K562 (cell line): ENCODE measurements around the gene GABARAP. TPM values are rescaled to one million over a fixed set of nuclear protein-coding genes. Genes with fewer than 3 reads are reported as not detected.
A peak's percentile ranks its signal among the peaks of the same experiment; 100 is the strongest.

Experiments used
- ATAC-seq: fragments of 200-7000 bp; cut with Tn5 transposase; 3 replicates; pipeline ENCODE4 v1.9.1; 2020; ENCODE audit warnings: moderate library complexity
- BruUV-seq: library from RNA; stranded (reverse); fragments of 400-500 nt; replicated peaks from 2 replicates; lab custom pipeline; 2021; lab: Mats Ljungman, UMichigan
- CTCF ChIA-PET: fragments of 300-600 bp; formaldehyde crosslinking; extraction: SDS; loops from one replicate; lab custom pipeline; 2021; ENCODE audit warnings: low intra/inter-chr PET ratio; lab: Yijun Ruan, JAX
- POLR2A ChIA-PET: fragments of 300-600, 350-650 bp; sonication (Branson Sonifier 250); formaldehyde crosslinking; extraction: SDS; loops from one replicate; lab custom pipeline; 2021; ENCODE audit warnings: antibody characterized with exemption, inconsistent platforms; lab: Yijun Ruan, JAX
- DNase-seq, 4 experiments: peaks; one replicate each; pipeline versions ENCODE4 v3.0.0 to v3.0.0-alpha.2; 2011 to 2018; ENCODE audit warnings: low spot score in 3 of 4, mixed read lengths in 3 of 4; ENCODE audit errors: extremely low read depth in 1 of 4
- FAIRE-seq: peaks from 2 replicates; lab custom pipeline; 2011; peaks lifted over from hg19 to GRCh38; lab: Jason Lieb, UNC
- H2AFZ ChIP-seq: 2 replicates; pipeline ENCODE4 v1.6.0; 2011; ENCODE audit warnings: low read depth, low read length, control low read depth, inconsistent platforms
- H3K27ac ChIP-seq: fragments of 200-600 bp; 3 replicates; pipeline ENCODE4 v1.8.0; 2011; ENCODE audit warnings: low read depth, mild to moderate bottlenecking, control low read depth, inconsistent platforms, low read length, moderate library complexity, mixed read lengths; ENCODE audit errors: extremely low read depth
- H3K27me3 ChIP-seq, 2 experiments: fragments of 300-600 bp in 1 of 2; 2 replicates in 1 of 2; 3 replicates in 1 of 2; pipeline versions ENCODE4 v1.6.0 to v1.8.0; 2011; ENCODE audit warnings: inconsistent platforms in 2 of 2, low read length in 2 of 2, mild to moderate bottlenecking in 1 of 2, mixed read lengths in 1 of 2, moderate library complexity in 1 of 2; ENCODE audit not compliant: control insufficient read depth in 2 of 2, insufficient read depth in 2 of 2
- H3K36me3 ChIP-seq: fragments of 300-600 bp; 3 replicates; pipeline ENCODE4 v1.8.0; 2011; ENCODE audit warnings: mild to moderate bottlenecking, low read length, inconsistent platforms; ENCODE audit not compliant: control insufficient read depth, insufficient read depth
- H3K4me1 ChIP-seq, 2 experiments: fragments of 200-600 bp in 1 of 2; replicated peaks in 1 of 2; 2 replicates in 1 of 2; 3 replicates in 1 of 2; pipeline versions ENCODE4 v1.5.1 to v1.8.0; 2011; ENCODE audit warnings: inconsistent platforms in 2 of 2, low read length in 2 of 2, mild to moderate bottlenecking in 1 of 2, mixed read lengths in 1 of 2, moderate library complexity in 1 of 2; ENCODE audit not compliant: control insufficient read depth in 2 of 2, insufficient read depth in 2 of 2
- H3K4me2 ChIP-seq: 2 replicates; pipeline ENCODE4 v1.6.1; 2011; ENCODE audit warnings: low read length, control low read depth, inconsistent platforms, mixed read lengths; ENCODE audit not compliant: insufficient read depth
- H3K4me3 ChIP-seq: fragments of 200-600 bp; sonication (generic), shearing (Covaris generic); 2 replicates; pipeline ENCODE4 v1.5.1; 2016; ENCODE audit warnings: control low read depth, inconsistent platforms
- H3K79me2 ChIP-seq: fragments of 200-600 bp; 3 replicates; pipeline ENCODE4 v1.8.0; 2011; ENCODE audit warnings: low read length, inconsistent platforms; ENCODE audit not compliant: control insufficient read depth, insufficient read depth
- H3K9ac ChIP-seq, 2 experiments: 2 replicates each; pipeline versions ENCODE4 v1.6.0 to v1.6.1; 2011; ENCODE audit warnings: low read depth in 2 of 2, low read length in 2 of 2, control low read depth in 1 of 2, inconsistent platforms in 1 of 2, mild to moderate bottlenecking in 1 of 2, mixed read lengths in 1 of 2; ENCODE audit not compliant: insufficient read depth in 1 of 2
- H3K9me1 ChIP-seq: one replicate; pipeline ENCODE4 v1.6.0; 2011; ENCODE audit warnings: inconsistent platforms, mild to moderate bottlenecking, low read length, moderate library complexity; ENCODE audit not compliant: control insufficient read depth, insufficient read depth
- H3K9me3 ChIP-seq: replicated peaks from 2 replicates; pipeline ENCODE4 v1.5.1; 2011; ENCODE audit warnings: low read depth, low read length, inconsistent platforms; ENCODE audit not compliant: control insufficient read depth, insufficient read depth
- H4K20me1 ChIP-seq: replicated peaks from 2 replicates; pipeline ENCODE4 v1.6.1; 2011; ENCODE audit warnings: low read length, inconsistent platforms, mixed read lengths; ENCODE audit not compliant: control insufficient read depth, insufficient read depth
- ADNP ChIP-seq: fragments of 200-800 bp; sonication (Bioruptor generic); IDR thresholded peaks from 2 replicates; pipeline ENCODE4 v1.6.1; 2016; ENCODE audit warnings: missing genetic modification characterization, missing compliant biosample characterization
- BRD9 ChIP-seq: fragments of 450-650 bp; IDR thresholded peaks from 2 replicates; pipeline ENCODE4 v1.6.1; 2018; ENCODE audit warnings: low read depth; ENCODE audit not compliant: partially characterized antibody
- CBX1 ChIP-seq: sonication (generic); IDR thresholded peaks from 2 replicates; pipeline ENCODE4 v1.6.1; 2016; ENCODE audit warnings: antibody characterized with exemption, low read depth, mild to moderate bottlenecking
- CBX8 ChIP-seq: fragments of 200-600 bp; sonication (generic); IDR thresholded peaks from 2 replicates; pipeline ENCODE4 v1.6.1; 2012; ENCODE audit warnings: borderline replicate concordance, mixed run types, low read depth, mild to moderate bottlenecking, moderate library complexity, mixed read lengths, low read length, control low read depth, inconsistent platforms; ENCODE audit not compliant: poor library complexity, severe bottlenecking; ENCODE audit errors: extremely low read depth
- E2F3 ChIP-seq: fragments of 250-450 bp; sonication (Bioruptor Pico); IDR thresholded peaks from 2 replicates; pipeline ENCODE4 v1.4.0; 2020; ENCODE audit warnings: mild to moderate bottlenecking
- FOXJ2 ChIP-seq: fragments of 200-800 bp; sonication (Bioruptor generic); IDR thresholded peaks from 2 replicates; pipeline ENCODE4 v1.6.1; 2016; ENCODE audit warnings: missing genetic modification characterization, missing compliant biosample characterization
- JUN ChIP-seq, 2 experiments: sonication (generic) in 1 of 2; formaldehyde crosslinking in 1 of 2; IDR thresholded peaks; 2 replicates each; pipeline versions ENCODE4 v1.6.1 to v1.8.0; 2012 to 2022; ENCODE audit warnings: borderline replicate concordance in 2 of 2, mild to moderate bottlenecking in 2 of 2, improper control_type of control experiment in 1 of 2, low read depth in 1 of 2, low read length in 1 of 2, missing genetic modification reagents in 1 of 2
- NFRKB ChIP-seq: fragments of 450-650 bp; IDR thresholded peaks from 2 replicates; pipeline ENCODE4 v1.6.1; 2016; ENCODE audit warnings: low read depth
- PHTF2 ChIP-seq: fragments of 250-450 bp; sonication (Bioruptor Pico); IDR thresholded peaks from 2 replicates; pipeline ENCODE4 v1.5.0; 2021; ENCODE audit warnings: mild to moderate bottlenecking
- PRMT5 ChIP-seq: sonication (generic); formaldehyde crosslinking; IDR thresholded peaks from 2 replicates; pipeline ENCODE4 v1.5.0; 2020; ENCODE audit warnings: missing genetic modification reagents
- RAD51 ChIP-seq: fragments of 450-650 bp; IDR thresholded peaks from 2 replicates; pipeline ENCODE4 v1.7.1; 2016; ENCODE audit warnings: low read depth, mild to moderate bottlenecking, borderline replicate concordance
- RCOR1 ChIP-seq, 2 experiments: IDR thresholded peaks; 2 replicates each; pipeline ENCODE4 v1.6.1; 2012; ENCODE audit warnings: low read depth in 2 of 2, low read length in 2 of 2, borderline replicate concordance in 1 of 2, improper control_type of control experiment in 1 of 2
- SIX5 ChIP-seq, 2 experiments: IDR thresholded peaks; 2 replicates each; pipeline ENCODE4 v1.6.1; 2011; ENCODE audit warnings: low read length in 2 of 2, borderline replicate concordance in 1 of 2, low read depth in 1 of 2, mild to moderate bottlenecking in 1 of 2, moderate library complexity in 1 of 2; ENCODE audit not compliant: insufficient read depth in 1 of 2
- ZFPM2 ChIP-seq: fragments of 250-450 bp; sonication (Bioruptor Pico); IDR thresholded peaks from 2 replicates; pipeline ENCODE4 v1.5.1; 2022; ENCODE audit warnings: mild to moderate bottlenecking
- WGBS: fragments of 100-300 bp; shearing (Covaris generic); methylation state at CpG from one replicate; pipeline ENCODE4 v1.1.6; 2016; ENCODE audit warnings: low coverage, mixed read lengths; ENCODE audit not compliant: insufficient coverage; ENCODE audit errors: missing lambda C conversion rate; 5-methylcytosine and 5-hydroxymethylcytosine counted together
- in situ Hi-C: fragments of 300-500 bp; cut with MboI; formaldehyde crosslinking; loops from 4 replicates; pipeline ENCODE4 v1.15.0; 2018; ENCODE audit warnings: inconsistent platforms, mixed read lengths
- intact Hi-C: fragments of 100-400 bp; cut with micrococcal nuclease; formaldehyde crosslinking; loops from 2 replicates; pipeline ENCODE4 v1.14.2; 2022
- polyA plus RNA-seq, 8 experiments: library from polyadenylated mRNA; depleted of rRNA in 4 of 8; stranded (reverse) in 5 of 8; unstranded in 3 of 8; fragments of >200 nt; fragmentation: Nextera tagmentation in 2 of 8; fragmentation: Illumina TruSeq in 1 of 8; extraction: Ambion mirVana in 2 of 8; extraction: Trizol in 1 of 8; gene quantifications; 2 replicates each; pipeline versions ENCODE4 v1.2.1 to v1.2.3, GENCODE V29; 2011 to 2014; ENCODE audit warnings: inconsistent platforms in 1 of 8, missing spikeins in 1 of 8
- total RNA-seq, 7 experiments: library from RNA; depleted of rRNA in 6 of 7; stranded (reverse); fragments of >200 nt in 6 of 7; fragmentation: Illumina TruSeq in 2 of 7; extraction: Trizol in 2 of 7; gene quantifications; 2 replicates each; pipeline versions ENCODE4 v1.2.1 to v1.2.3, GENCODE V29; 2011 to 2021; ENCODE audit warnings: low replicate concordance in 1 of 7
- TF ChIP-seq, protein P1 (sequence below): fragments of 250-450 bp; sonication (Bioruptor Pico); IDR thresholded peaks from 2 replicates; pipeline ENCODE4 v1.8.0; 2021; ENCODE audit warnings: moderate library complexity, mild to moderate bottlenecking, inconsistent platforms
- TF ChIP-seq, protein P2 (sequence below): sonication (generic); formaldehyde crosslinking; IDR thresholded peaks from 2 replicates; pipeline ENCODE4 v1.8.1; 2023; ENCODE audit warnings: mild to moderate bottlenecking, missing genetic modification reagents

GABARAP gene
- total and polyA plus RNA-seq, 9 of the 15 experiments (the other 6 are each of a cell fraction or from before 2014, with no cell fraction given), result 47.5 to 373 (median 152) TPM

DNA sequence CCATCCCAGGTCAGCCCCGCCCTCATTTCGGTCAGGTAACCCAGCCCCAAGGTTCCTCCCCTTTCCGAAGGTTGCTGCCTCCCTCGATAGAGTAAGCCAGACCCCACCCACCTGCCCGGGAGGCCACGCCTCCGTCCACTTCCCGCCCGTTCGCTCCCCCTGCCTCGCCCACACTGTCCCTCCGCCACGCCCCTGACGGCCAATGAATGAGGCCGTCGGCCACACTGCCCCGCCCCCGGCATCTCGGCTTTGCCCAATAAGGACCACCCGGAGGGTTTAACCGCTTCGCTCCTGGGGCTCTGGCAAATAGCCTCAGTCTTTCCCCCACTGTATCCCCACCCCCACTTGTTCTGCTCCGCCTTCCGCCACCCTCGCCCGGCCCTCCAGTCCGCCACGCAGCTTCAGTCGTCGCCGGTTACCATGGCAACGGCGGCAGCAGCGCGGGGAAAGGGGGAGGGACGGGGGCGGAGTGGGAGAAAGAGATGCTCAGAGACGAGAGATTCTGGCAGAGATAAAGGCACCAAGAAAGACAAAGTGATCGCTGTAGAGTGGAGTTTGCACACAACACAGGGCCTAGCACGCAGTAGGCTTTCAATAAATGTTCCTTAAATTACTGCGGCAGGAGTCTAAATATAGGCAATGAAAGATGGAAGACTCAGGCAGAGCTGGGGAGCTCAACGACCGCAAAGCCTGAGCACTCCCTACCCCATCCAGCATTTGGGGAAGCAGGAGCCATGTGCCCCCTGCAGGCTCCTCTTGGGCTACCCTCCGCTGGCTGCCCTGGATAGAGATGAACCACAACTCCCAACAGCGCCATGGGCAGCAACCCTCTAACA, 27.7 kb downstream of the GABARAP start:
- H3K9me1 ChIP-seq, result no peaks in the 10 kb centered on the region
- FAIRE-seq (no peak), DNase-seq (peak; percentile 87 to 97 (median 93)), ATAC-seq (peak; percentile 92)
- 0 out of 4 replicates have a peak overlapping the region, but pooled peaks of 1 of the 2 experiments have one; percentile 38 for H3K9ac ChIP-seq
- H3K4me1 ChIP-seq, result peaks cover 34 to 42% of the 10 kb centered on the region in 2 experiments
- under 1% methylated on average over 33 of the region's 45 CpGs for WGBS
- intact Hi-C loops (no loop called here), in situ Hi-C loops (no loop called here)
- H3K79me2 ChIP-seq, result peaks cover 37% of the 10 kb centered on the region
- H3K9me3 ChIP-seq, result no peaks in the 10 kb centered on the region
- H4K20me1 ChIP-seq, result no peaks in the 10 kb centered on the region; the same call in 1 of the 2 replicates
- no peaks in the 10 kb centered on the region for H3K36me3 ChIP-seq
- POLR2A ChIA-PET, result interaction anchor here (0.6 to 1.3 kb wide), 2 partner anchors 28 to 436 kb away, joined by 3 to 4 read pairs; partner anchors contain the start of gene GABARAP
- H3K27ac ChIP-seq, result peak overlapping the region; percentile 55; the same call in 2 of the 3 replicates
- peak overlapping the region; percentile 85 for H3K4me2 ChIP-seq
- H3K4me3 ChIP-seq, result peak overlapping the region; percentile 43
- peak overlapping the region; percentile 75 for H2AFZ ChIP-seq
- BruUV-seq, result no TSS peak
- no peaks in the 10 kb centered on the region for H3K27me3 ChIP-seq
- CTCF ChIA-PET, result no interaction called here
- TF ChIP-seq, protein P1, sequence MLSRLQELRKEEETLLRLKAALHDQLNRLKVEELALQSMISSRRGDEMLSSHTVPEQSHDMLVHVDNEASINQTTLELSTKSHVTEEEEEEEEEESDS, result no peak
- TF ChIP-seq E2F3 (CRISPR knock-in tag), result peak; percentile 59; the same call in 1 of the 2 replicates
- TF ChIP-seq PHTF2, result no peak
- no peak for TF ChIP-seq FOXJ2 (tag)
- TF ChIP-seq RCOR1 (IDR thresholded peaks at IDR 0.05; ENCODE audit: borderline replicate concordance in 1 of 2, low read depth in 2 of 2, low read length in 2 of 2), result peak in 1 of 2 experiments; percentile 35; a peak in 1 of 4 replicates
- TF ChIP-seq PRMT5 (CRISPR knock-in tag), result no peak
- TF ChIP-seq CBX8, result no peak
- TF ChIP-seq BRD9, result no peak
- no peak for TF ChIP-seq NFRKB
- TF ChIP-seq RAD51, result no peak
- TF ChIP-seq, protein P2, sequence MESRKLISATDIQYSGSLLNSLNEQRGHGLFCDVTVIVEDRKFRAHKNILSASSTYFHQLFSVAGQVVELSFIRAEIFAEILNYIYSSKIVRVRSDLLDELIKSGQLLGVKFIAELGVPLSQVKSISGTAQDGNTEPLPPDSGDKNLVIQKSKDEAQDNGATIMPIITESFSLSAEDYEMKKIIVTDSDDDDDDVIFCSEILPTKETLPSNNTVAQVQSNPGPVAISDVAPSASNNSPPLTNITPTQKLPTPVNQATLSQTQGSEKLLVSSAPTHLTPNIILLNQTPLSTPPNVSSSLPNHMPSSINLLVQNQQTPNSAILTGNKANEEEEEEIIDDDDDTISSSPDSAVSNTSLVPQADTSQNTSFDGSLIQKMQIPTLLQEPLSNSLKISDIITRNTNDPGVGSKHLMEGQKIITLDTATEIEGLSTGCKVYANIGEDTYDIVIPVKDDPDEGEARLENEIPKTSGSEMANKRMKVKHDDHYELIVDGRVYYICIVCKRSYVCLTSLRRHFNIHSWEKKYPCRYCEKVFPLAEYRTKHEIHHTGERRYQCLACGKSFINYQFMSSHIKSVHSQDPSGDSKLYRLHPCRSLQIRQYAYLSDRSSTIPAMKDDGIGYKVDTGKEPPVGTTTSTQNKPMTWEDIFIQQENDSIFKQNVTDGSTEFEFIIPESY (CRISPR knock-in tag), result no peak
- no peak for TF ChIP-seq JUN (IDR thresholded peaks at IDR 0.05; ENCODE audit: borderline replicate concordance, low read depth, low read length)
- no peak for TF ChIP-seq JUN (CRISPR knock-in tag; IDR thresholded peaks at IDR 0.05; ENCODE audit: borderline replicate concordance)
- no peak for TF ChIP-seq CBX1
- no peak for TF ChIP-seq ZFPM2 (CRISPR knock-in tag)
- peak in 1 of 2 experiments; percentile 93; a peak in 3 of 4 replicates for TF ChIP-seq SIX5 (IDR thresholded peaks at IDR 0.05; ENCODE audit: borderline replicate concordance in 1 of 2, insufficient read depth in 1 of 2, low read depth in 1 of 2, low read length in 2 of 2)
- no peak for TF ChIP-seq ADNP (tag)
